Activated T-cell treated with anti-CD3 and anti-CD28 coated beads, Interleukin-2, amount 50 U/mL, for 24 hours (primary cell): ENCODE measurements around the gene NOS1.
A peak's percentile ranks its signal among the peaks of the same experiment; 100 is the strongest.
"Not testable (repeated sequence)": the region's sequence is repeated elsewhere in the genome, so short reads cannot be mapped to it uniquely, and the experiment has no call there.

Experiments
- DNase-seq: peaks from one replicate; pipeline ENCODE4 v3.0.0-alpha.2; 2020
- H3K27ac Mint-ChIP-seq: 2 replicates; pipeline ENCODE4 v1.8.0; 2020; ENCODE audit warnings: mild to moderate bottlenecking, mixed read lengths
- H3K27me3 Mint-ChIP-seq: 2 replicates; pipeline ENCODE4 v1.8.0; 2020; ENCODE audit warnings: mixed read lengths
- H3K36me3 Mint-ChIP-seq: 2 replicates; pipeline ENCODE4 v1.8.0; 2020; ENCODE audit warnings: low read depth, mixed read lengths
- H3K4me1 Mint-ChIP-seq: 2 replicates; pipeline ENCODE4 v1.8.0; 2020; ENCODE audit warnings: low read depth, mixed read lengths
- H3K4me3 Mint-ChIP-seq: 2 replicates; pipeline ENCODE4 v1.8.0; 2020; ENCODE audit warnings: mild to moderate bottlenecking, moderate library complexity, mixed read lengths
- H3K9me3 Mint-ChIP-seq: 2 replicates; pipeline ENCODE4 v1.8.0; 2020; ENCODE audit warnings: mixed read lengths

Gene NOS1

GRCh38 chr12:117188121-117188665 is 173.2 kb downstream of the NOS1 start:
- H3K27me3 Mint-ChIP-seq: no peaks in the 10 kb centered on the region
- peaks cover 59% of the 10 kb centered on the region for H3K36me3 Mint-ChIP-seq
- peaks cover 34% of the 10 kb centered on the region for H3K4me1 Mint-ChIP-seq
- H3K4me3 Mint-ChIP-seq: peak overlapping the region; percentile 92
- no peak for DNase-seq
- H3K9me3 Mint-ChIP-seq: no peaks in the 10 kb centered on the region
- H3K27ac Mint-ChIP-seq: no peak overlapping the region

- Mint-ChIP-seq H3K4me3 (no peak overlapping the region), H3K36me3 (peaks cover 66% of the 10 kb centered on the region), H3K27me3 (no peaks in the 10 kb centered on the region), H3K4me1 (peaks cover 34% of the 10 kb centered on the region), H3K27ac (peak overlapping the region; percentile 65), H3K9me3 (no peaks in the 10 kb centered on the region)
- no peak for DNase-seq
Measured at GRCh38 chr12:117187421-117187820, 174.0 kb downstream of the NOS1 start.

GRCh38 chr12:117182866-117183265 is 178.6 kb downstream of the NOS1 start:
- Mint-ChIP-seq H3K27ac (no peak overlapping the region), H3K36me3 (peaks cover 93% of the 10 kb centered on the region), H3K27me3 (no peaks in the 10 kb centered on the region), H3K4me3 (no peak overlapping the region), H3K9me3 (no peaks in the 10 kb centered on the region), H3K4me1 (peaks cover 26% of the 10 kb centered on the region)
- no peak for DNase-seq

- H3K27ac Mint-ChIP-seq, H3K4me3 Mint-ChIP-seq, DNase-seq, H3K9me3 Mint-ChIP-seq, H3K27me3 Mint-ChIP-seq: not testable (repeated sequence)
- Mint-ChIP-seq H3K36me3 (peaks cover 95% of the 10 kb centered on the region), H3K4me1 (peaks cover 20% of the 10 kb centered on the region)
Measured at GRCh38 chr12:117181468-117181843, 180.0 kb downstream of the NOS1 start.

- DNase-seq: no peak
- H3K4me1 Mint-ChIP-seq: peaks cover 22% of the 10 kb centered on the region
- H3K9me3 Mint-ChIP-seq: no peaks in the 10 kb centered on the region
- H3K27ac Mint-ChIP-seq: no peak overlapping the region
- no peaks in the 10 kb centered on the region for H3K27me3 Mint-ChIP-seq
- H3K4me3 Mint-ChIP-seq: no peak overlapping the region
- peaks cover 95% of the 10 kb centered on the region for H3K36me3 Mint-ChIP-seq
Measured at GRCh38 chr12:117180758-117181467, 180.5 kb downstream of the NOS1 start.

- Mint-ChIP-seq H3K4me3 (no peak overlapping the region), H3K27ac (no peak overlapping the region), H3K36me3 (peaks cover 97% of the 10 kb centered on the region), H3K4me1 (peaks cover 18% of the 10 kb centered on the region), H3K27me3 (no peaks in the 10 kb centered on the region), H3K9me3 (no peaks in the 10 kb centered on the region)
- no peak for DNase-seq
Measured at GRCh38 chr12:117178745-117179144, 182.7 kb downstream of the NOS1 start.

GRCh38 chr12:117178301-117178700 is 183.1 kb downstream of the NOS1 start:
- Mint-ChIP-seq H3K27me3 (no peaks in the 10 kb centered on the region), H3K4me3 (no peak overlapping the region), H3K27ac (peak overlapping the region; percentile 44), H3K4me1 (peaks cover 18% of the 10 kb centered on the region), H3K9me3 (no peaks in the 10 kb centered on the region), H3K36me3 (peaks cover 97% of the 10 kb centered on the region)
- peak; percentile 5 for DNase-seq

- H3K4me1 Mint-ChIP-seq: peaks cover 6% of the 10 kb centered on the region
- DNase-seq: no peak
- H3K27ac Mint-ChIP-seq: peak overlapping the region; percentile 7
Measured at GRCh38 chr12:117172168-117172567, 189.3 kb downstream of the NOS1 start.

GRCh38 chr12:117171499-117172162 is 189.8 kb downstream of the NOS1 start:
- no peak overlapping the region for H3K4me3 Mint-ChIP-seq
- H3K9me3 Mint-ChIP-seq: no peaks in the 10 kb centered on the region
- H3K27me3 Mint-ChIP-seq: no peaks in the 10 kb centered on the region
- DNase-seq: no peak
- peaks cover 97% of the 10 kb centered on the region for H3K36me3 Mint-ChIP-seq
- H3K4me1 Mint-ChIP-seq: peaks cover 6% of the 10 kb centered on the region
- peak overlapping the region; percentile 53 for H3K27ac Mint-ChIP-seq

More at GRCh38 chr12:117172168-117172567, 189.3 kb downstream of the NOS1 start:
- H3K36me3 Mint-ChIP-seq: peaks cover 97% of the 10 kb centered on the region
- H3K9me3 Mint-ChIP-seq: no peaks in the 10 kb centered on the region
- no peak overlapping the region for H3K4me3 Mint-ChIP-seq
- no peaks in the 10 kb centered on the region for H3K27me3 Mint-ChIP-seq

- Mint-ChIP-seq H3K4me1 (peaks cover 3% of the 10 kb centered on the region), H3K9me3 (no peaks in the 10 kb centered on the region), H3K27ac (no peak overlapping the region), H3K27me3 (no peaks in the 10 kb centered on the region), H3K4me3 (no peak overlapping the region), H3K36me3 (peaks cover 97% of the 10 kb centered on the region)
- DNase-seq: no peak
Measured at GRCh38 chr12:117169548-117169947, 191.9 kb downstream of the NOS1 start.

- DNase-seq: no peak
- Mint-ChIP-seq H3K27ac (peak overlapping the region; percentile 38), H3K4me3 (no peak overlapping the region), H3K4me1 (peaks cover 3% of the 10 kb centered on the region), H3K27me3 (no peaks in the 10 kb centered on the region), H3K36me3 (peaks cover 97% of the 10 kb centered on the region), H3K9me3 (no peaks in the 10 kb centered on the region)
Measured at GRCh38 chr12:117168976-117169375, 192.4 kb downstream of the NOS1 start.

- no peak overlapping the region for H3K27ac Mint-ChIP-seq
- peaks cover 3% of the 10 kb centered on the region for H3K4me1 Mint-ChIP-seq
- no peaks in the 10 kb centered on the region for H3K27me3 Mint-ChIP-seq
- H3K4me3 Mint-ChIP-seq: no peak overlapping the region
- no peaks in the 10 kb centered on the region for H3K9me3 Mint-ChIP-seq
- DNase-seq: no peak
- peaks cover 96% of the 10 kb centered on the region for H3K36me3 Mint-ChIP-seq
Measured at GRCh38 chr12:117167769-117168168, 193.7 kb downstream of the NOS1 start.

GRCh38 chr12:117166107-117166506 is 195.3 kb downstream of the NOS1 start:
- H3K9me3 Mint-ChIP-seq: no peaks in the 10 kb centered on the region
- DNase-seq: no peak
- no peak overlapping the region for H3K27ac Mint-ChIP-seq
- H3K27me3 Mint-ChIP-seq: no peaks in the 10 kb centered on the region
- H3K4me1 Mint-ChIP-seq: peaks cover 3% of the 10 kb centered on the region
- H3K4me3 Mint-ChIP-seq: no peak overlapping the region
- H3K36me3 Mint-ChIP-seq: peaks cover 96% of the 10 kb centered on the region

- H3K27me3 Mint-ChIP-seq: no peaks in the 10 kb centered on the region
- H3K4me3 Mint-ChIP-seq: no peak overlapping the region
- no peaks in the 10 kb centered on the region for H3K9me3 Mint-ChIP-seq
- peaks cover 96% of the 10 kb centered on the region for H3K36me3 Mint-ChIP-seq
- peak overlapping the region; percentile 44 for H3K27ac Mint-ChIP-seq
- DNase-seq: no peak
- H3K4me1 Mint-ChIP-seq: no peaks in the 10 kb centered on the region
Measured at GRCh38 chr12:117165342-117165741, 196.1 kb downstream of the NOS1 start.

GRCh38 chr12:117162633-117163032 is 198.8 kb downstream of the NOS1 start:
- no peaks in the 10 kb centered on the region for H3K9me3 Mint-ChIP-seq
- no peaks in the 10 kb centered on the region for H3K27me3 Mint-ChIP-seq
- no peak overlapping the region for H3K4me3 Mint-ChIP-seq
- DNase-seq: no peak
- H3K4me1 Mint-ChIP-seq: no peaks in the 10 kb centered on the region
- H3K36me3 Mint-ChIP-seq: peaks cover 97% of the 10 kb centered on the region
- no peak overlapping the region for H3K27ac Mint-ChIP-seq
